Measurements from ENCODE around the gene CTSF.
A peak's percentile ranks its signal among the peaks of the same experiment; 100 is the strongest.

The CTSF gene

GRCh38 chr11:66561178-66561974 is 7.0 kb downstream of the CTSF start:
- Histone ChIP-seq H3K9me3 (ENCODE audit: control extremely low read depth in 1 of 5, control insufficient read depth in 4 of 5, insufficient read depth in 2 of 5, low read depth in 1 of 5, low read length in 4 of 5) (no peaks in the 10 kb centered on the region), H3K36me3 (ENCODE audit: control insufficient read depth in 4 of 4, insufficient read depth in 4 of 4, low read length in 3 of 4) (peaks cover 0 to 20% (median 5%) of the 10 kb centered on the region in 4 experiments), H3K4me1 (ENCODE audit: control extremely low read depth in 1 of 4, control insufficient read depth in 4 of 4, insufficient read depth in 4 of 4, low read length in 3 of 4) (peaks cover 0 to 4% (median 2%) of the 10 kb centered on the region in 4 experiments), H3K27ac (ENCODE audit: insufficient read depth in 1 of 2, low read depth in 1 of 2, low read length in 2 of 2, poor library complexity in 1 of 2, severe bottlenecking in 2 of 2) (no peak overlapping the region), H3K27me3 (replicated peaks in 2 of 5; ENCODE audit: control insufficient read depth in 4 of 5, insufficient read depth in 5 of 5, low read length in 4 of 5) (peaks cover 0 to 18% (median 6%) of the 10 kb centered on the region in 5 experiments), H3K4me3 (ENCODE audit: control insufficient read depth in 1 of 7, extremely low read depth in 1 of 7, insufficient read depth in 4 of 7, low read depth in 2 of 7, low read length in 6 of 7) (no peak overlapping the region)
- ChIA-PET CTCF (interaction anchor here (0.8 to 1.7 kb wide), 3 partner anchors 11 to 117 kb away, joined by 3 to 5 read pairs (median 4); partner anchors contain the start of gene ZDHHC24), POLR2A (no interaction called here)
- WGBS (ENCODE audit: insufficient coverage) = 95% methylated on average over 13 of the region's 14 CpGs
- DNase-seq = no peak

GRCh38 chr11:66559866-66560676 is 8.3 kb downstream of the CTSF start:
- no peak for DNase-seq
- Histone ChIP-seq H3K4me3 (ENCODE audit: control insufficient read depth in 1 of 7, extremely low read depth in 1 of 7, insufficient read depth in 4 of 7, low read depth in 2 of 7, low read length in 6 of 7) (no peak overlapping the region), H3K27me3 (replicated peaks in 2 of 5; ENCODE audit: control insufficient read depth in 4 of 5, insufficient read depth in 5 of 5, low read length in 4 of 5) (peaks cover 0 to 18% (median 9%) of the 10 kb centered on the region in 5 experiments), H3K36me3 (ENCODE audit: control insufficient read depth in 4 of 4, insufficient read depth in 4 of 4, low read length in 3 of 4) (peaks cover 0 to 12% (median 2%) of the 10 kb centered on the region in 4 experiments), H3K4me1 (ENCODE audit: control extremely low read depth in 1 of 4, control insufficient read depth in 4 of 4, insufficient read depth in 4 of 4, low read length in 3 of 4) (peaks cover 0 to 4% (median 2%) of the 10 kb centered on the region in 4 experiments), H3K9me3 (ENCODE audit: control extremely low read depth in 1 of 5, control insufficient read depth in 4 of 5, insufficient read depth in 2 of 5, low read depth in 1 of 5, low read length in 4 of 5) (no peaks in the 10 kb centered on the region), H3K27ac (ENCODE audit: insufficient read depth in 1 of 2, low read depth in 1 of 2, low read length in 2 of 2, poor library complexity in 1 of 2, severe bottlenecking in 2 of 2) (no peak overlapping the region)
- POLR2A ChIA-PET = interaction anchor here (0.5 to 0.9 kb wide), 2 partner anchors 12 to 18 kb away, joined by 3 read pairs; no protein-coding TSS in a partner anchor
- CTCF ChIA-PET = interaction anchor here (1.6 to 1.8 kb wide), 2 partner anchors 9 to 14 kb away, joined by 4 to 5 read pairs; partner anchors contain the start of genes CTSF and ZDHHC24
- 91% methylated on average over 20 of the region's 27 CpGs for WGBS (ENCODE audit: insufficient coverage)

GRCh38 chr11:66559142-66559865 is 9.1 kb downstream of the CTSF start:
- peak overlapping the region in 1 of 7 experiments; percentile 16 for H3K4me3 ChIP-seq (ENCODE audit: control insufficient read depth in 1 of 7, extremely low read depth in 1 of 7, insufficient read depth in 4 of 7, low read depth in 2 of 7, low read length in 6 of 7)
- H3K27ac ChIP-seq (ENCODE audit: insufficient read depth in 1 of 2, low read depth in 1 of 2, low read length in 2 of 2, poor library complexity in 1 of 2, severe bottlenecking in 2 of 2) = no peak overlapping the region
- H3K27me3 ChIP-seq (replicated peaks in 2 of 5; ENCODE audit: control insufficient read depth in 4 of 5, insufficient read depth in 5 of 5, low read length in 4 of 5) = peaks cover 0 to 18% (median 9%) of the 10 kb centered on the region in 5 experiments
- peaks cover 0 to 8% (median 2%) of the 10 kb centered on the region in 4 experiments for H3K36me3 ChIP-seq (ENCODE audit: control insufficient read depth in 4 of 4, insufficient read depth in 4 of 4, low read length in 3 of 4)
- peak; percentile 43 to 71 (median 64) for DNase-seq
- H3K4me1 ChIP-seq (ENCODE audit: control extremely low read depth in 1 of 4, control insufficient read depth in 4 of 4, insufficient read depth in 4 of 4, low read length in 3 of 4) = peaks cover 0 to 4% (median 2%) of the 10 kb centered on the region in 4 experiments
- POLR2A ChIA-PET = interaction anchor here (0.5 kb wide), 1 partner anchor 19 kb away, joined by 3 read pairs; no protein-coding TSS in a partner anchor
- CTCF ChIA-PET = interaction anchor here (0.8 to 1.8 kb wide), 3 partner anchors 8 to 14 kb away, joined by 3 to 5 read pairs (median 4); partner anchors contain the start of genes CTSF and ZDHHC24
- 17% methylated on average over 32 of the region's 50 CpGs for WGBS (ENCODE audit: insufficient coverage)
- H3K9me3 ChIP-seq (ENCODE audit: control extremely low read depth in 1 of 5, control insufficient read depth in 4 of 5, insufficient read depth in 2 of 5, low read depth in 1 of 5, low read length in 4 of 5) = no peaks in the 10 kb centered on the region

GRCh38 chr11:66557733-66558326 is 10.6 kb downstream of the CTSF start:
- no peak overlapping the region for H3K27ac ChIP-seq (ENCODE audit: insufficient read depth in 1 of 2, low read depth in 1 of 2, low read length in 2 of 2, poor library complexity in 1 of 2, severe bottlenecking in 2 of 2)
- ChIA-PET CTCF (no interaction called here), POLR2A (no interaction called here)
- peaks cover 0 to 4% (median 2%) of the 10 kb centered on the region in 4 experiments for H3K4me1 ChIP-seq (ENCODE audit: control extremely low read depth in 1 of 4, control insufficient read depth in 4 of 4, insufficient read depth in 4 of 4, low read length in 3 of 4)
- no peaks in the 10 kb centered on the region for H3K9me3 ChIP-seq (ENCODE audit: control extremely low read depth in 1 of 5, control insufficient read depth in 4 of 5, insufficient read depth in 2 of 5, low read depth in 1 of 5, low read length in 4 of 5)
- no peak for DNase-seq
- H3K27me3 ChIP-seq (replicated peaks in 2 of 5; ENCODE audit: control insufficient read depth in 4 of 5, insufficient read depth in 5 of 5, low read length in 4 of 5) = peaks cover 0 to 18% (median 9%) of the 10 kb centered on the region in 5 experiments
- H3K36me3 ChIP-seq (ENCODE audit: control insufficient read depth in 4 of 4, insufficient read depth in 4 of 4, low read length in 3 of 4) = peaks cover 0 to 4% (median 1%) of the 10 kb centered on the region in 4 experiments
- WGBS (ENCODE audit: insufficient coverage) = 91% methylated on average over 15 of the region's 24 CpGs
- no peak overlapping the region for H3K4me3 ChIP-seq (ENCODE audit: control insufficient read depth in 1 of 7, extremely low read depth in 1 of 7, insufficient read depth in 4 of 7, low read depth in 2 of 7, low read length in 6 of 7)

- Histone ChIP-seq H3K9me3 (ENCODE audit: control extremely low read depth in 1 of 5, control insufficient read depth in 4 of 5, insufficient read depth in 2 of 5, low read depth in 1 of 5, low read length in 4 of 5) (no peaks in the 10 kb centered on the region), H3K27ac (ENCODE audit: insufficient read depth in 1 of 2, low read depth in 1 of 2, low read length in 2 of 2, poor library complexity in 1 of 2, severe bottlenecking in 2 of 2) (no peak overlapping the region), H3K27me3 (replicated peaks in 2 of 5; ENCODE audit: control insufficient read depth in 4 of 5, insufficient read depth in 5 of 5, low read length in 4 of 5) (peaks cover 0 to 18% (median 9%) of the 10 kb centered on the region in 5 experiments), H3K36me3 (ENCODE audit: control insufficient read depth in 4 of 4, insufficient read depth in 4 of 4, low read length in 3 of 4) (no peaks in the 10 kb centered on the region), H3K4me1 (ENCODE audit: control extremely low read depth in 1 of 4, control insufficient read depth in 4 of 4, insufficient read depth in 4 of 4, low read length in 3 of 4) (peaks cover 0 to 4% (median 2%) of the 10 kb centered on the region in 4 experiments), H3K4me3 (ENCODE audit: control insufficient read depth in 1 of 7, extremely low read depth in 1 of 7, insufficient read depth in 4 of 7, low read depth in 2 of 7, low read length in 6 of 7) (no peak overlapping the region)
- WGBS (ENCODE audit: insufficient coverage) = 94% methylated on average over 7 of the region's 7 CpGs
- DNase-seq = no peak
- CTCF ChIA-PET = no interaction called here
- POLR2A ChIA-PET = no interaction called here
These were observed 12.3 kb downstream of the CTSF start for GRCh38 chr11:66556086-66556485.

GRCh38 chr11:66555416-66555815 is 13.0 kb downstream of the CTSF start:
- H3K4me3 ChIP-seq (ENCODE audit: control insufficient read depth in 1 of 7, extremely low read depth in 1 of 7, insufficient read depth in 4 of 7, low read depth in 2 of 7, low read length in 6 of 7) = no peak overlapping the region
- peaks cover 0 to 18% (median 7%) of the 10 kb centered on the region in 5 experiments for H3K27me3 ChIP-seq (replicated peaks in 2 of 5; ENCODE audit: control insufficient read depth in 4 of 5, insufficient read depth in 5 of 5, low read length in 4 of 5)
- H3K36me3 ChIP-seq (ENCODE audit: control insufficient read depth in 4 of 4, insufficient read depth in 4 of 4, low read length in 3 of 4) = no peaks in the 10 kb centered on the region
- 95% methylated on average over 3 of the region's 3 CpGs for WGBS (ENCODE audit: insufficient coverage)
- H3K27ac ChIP-seq (ENCODE audit: insufficient read depth in 1 of 2, low read depth in 1 of 2, low read length in 2 of 2, poor library complexity in 1 of 2, severe bottlenecking in 2 of 2) = no peak overlapping the region
- no peaks in the 10 kb centered on the region for H3K9me3 ChIP-seq (ENCODE audit: control extremely low read depth in 1 of 5, control insufficient read depth in 4 of 5, insufficient read depth in 2 of 5, low read depth in 1 of 5, low read length in 4 of 5)
- POLR2A ChIA-PET = no interaction called here
- H3K4me1 ChIP-seq (ENCODE audit: control extremely low read depth in 1 of 4, control insufficient read depth in 4 of 4, insufficient read depth in 4 of 4, low read length in 3 of 4) = peaks cover 0 to 4% (median 2%) of the 10 kb centered on the region in 4 experiments
- CTCF ChIA-PET = interaction anchor here (0.6 kb wide), 1 partner anchor 10 kb away, joined by 3 read pairs; the partner anchor contains the start of gene ZDHHC24
- DNase-seq = no peak
